WTC11 (cell line): Measurements from ENCODE around the gene CLBA1. TPM values are rescaled to one million over a fixed set of nuclear protein-coding genes. Genes with fewer than 3 reads are reported as not detected.

ENCODE experiments used
- CREB1 ChIP-seq: sonication (generic); formaldehyde crosslinking; IDR thresholded peaks from 2 replicates; pipeline ENCODE4 v1.8.0; 2023; ENCODE audit warnings: mild to moderate bottlenecking, missing genetic modification reagents
- FOXP1 ChIP-seq: sonication (generic); formaldehyde crosslinking; IDR thresholded peaks from 2 replicates; pipeline ENCODE4 v1.8.0; 2022; ENCODE audit warnings: missing genetic modification reagents, mild to moderate bottlenecking, moderate library complexity, borderline replicate concordance
- GABPB1 ChIP-seq: sonication (generic); formaldehyde crosslinking; IDR thresholded peaks from 2 replicates; pipeline ENCODE4 v1.8.1; 2023; ENCODE audit warnings: mild to moderate bottlenecking, missing genetic modification reagents
- GTF2I ChIP-seq: fragments of 250-450 bp; sonication (Bioruptor Pico); conservative IDR thresholded peaks from 2 replicates; pipeline ENCODE4 v1.4.0; 2021; ENCODE audit warnings: mild to moderate bottlenecking
- HMGA2 ChIP-seq: fragments of 250-450 bp; sonication (Bioruptor Pico); IDR thresholded peaks from 2 replicates; pipeline ENCODE4 v1.4.0; 2021; ENCODE audit warnings: mild to moderate bottlenecking, moderate library complexity
- MXD4 ChIP-seq: fragments of 250-450 bp; sonication (Bioruptor Pico); IDR thresholded peaks from 2 replicates; pipeline ENCODE4 v1.8.0; 2021; ENCODE audit warnings: mild to moderate bottlenecking, moderate library complexity, borderline replicate concordance
- NR2C2 ChIP-seq: sonication (generic); formaldehyde crosslinking; IDR thresholded peaks from 2 replicates; pipeline ENCODE4 v1.8.0; 2022; ENCODE audit warnings: mild to moderate bottlenecking, missing genetic modification reagents
- RORB ChIP-seq: fragments of 250-450 bp; sonication (Bioruptor Pico); IDR thresholded peaks from 2 replicates; pipeline ENCODE4 v1.9.0; 2021; ENCODE audit warnings: mild to moderate bottlenecking
- SOX15 ChIP-seq: fragments of 250-450 bp; sonication (Bioruptor Pico); IDR thresholded peaks from 2 replicates; pipeline ENCODE4 v1.9.0; 2021; ENCODE audit warnings: mild to moderate bottlenecking
- TEAD1 ChIP-seq: sonication (generic); formaldehyde crosslinking; IDR thresholded peaks from 2 replicates; pipeline ENCODE4 v1.8.0; 2022; ENCODE audit warnings: mild to moderate bottlenecking, missing genetic modification reagents
- TEAD4 ChIP-seq: sonication (generic); formaldehyde crosslinking; IDR thresholded peaks from 2 replicates; pipeline ENCODE4 v1.8.0; 2022; ENCODE audit warnings: mild to moderate bottlenecking, missing genetic modification reagents
- ZBTB43 ChIP-seq: sonication (generic); formaldehyde crosslinking; IDR thresholded peaks from 2 replicates; pipeline ENCODE4 v1.8.1; 2023; ENCODE audit warnings: mild to moderate bottlenecking, missing genetic modification reagents
- ZNF138 ChIP-seq: sonication (generic); formaldehyde crosslinking; conservative IDR thresholded peaks from 2 replicates; pipeline ENCODE4 v1.8.1; 2022; ENCODE audit warnings: mild to moderate bottlenecking, moderate library complexity, missing genetic modification reagents
- ZNF219 ChIP-seq: sonication (generic); formaldehyde crosslinking; IDR thresholded peaks from 2 replicates; pipeline ENCODE4 v1.8.0; 2023; ENCODE audit warnings: missing genetic modification reagents, mild to moderate bottlenecking, borderline replicate concordance
- ZNF263 ChIP-seq: sonication (generic); formaldehyde crosslinking; IDR thresholded peaks from 2 replicates; pipeline ENCODE4 v1.8.1; 2022; ENCODE audit warnings: low read depth, mild to moderate bottlenecking, moderate library complexity, missing genetic modification reagents
- ZNF317 ChIP-seq: sonication (generic); formaldehyde crosslinking; IDR thresholded peaks from 2 replicates; pipeline ENCODE4 v1.8.1; 2023; ENCODE audit warnings: low read depth, mild to moderate bottlenecking, moderate library complexity, missing genetic modification reagents, borderline replicate concordance
- ZNF396 ChIP-seq: fragments of 250-450 bp; sonication (Bioruptor Pico); IDR thresholded peaks from 2 replicates; pipeline ENCODE4 v1.8.0; 2021; ENCODE audit warnings: mild to moderate bottlenecking, moderate library complexity, borderline replicate concordance
- ZNF423 ChIP-seq: fragments of 250-450 bp; sonication (Bioruptor Pico); IDR thresholded peaks from 2 replicates; pipeline ENCODE4 v2.1.2; 2022; ENCODE audit warnings: mild to moderate bottlenecking, moderate library complexity
- ZNF425 ChIP-seq: fragments of 250-450 bp; sonication (Bioruptor Pico); conservative IDR thresholded peaks from 2 replicates; pipeline ENCODE4 v1.9.0; 2021; ENCODE audit warnings: mild to moderate bottlenecking
- ZNF671 ChIP-seq: fragments of 250-450 bp; sonication (Bioruptor Pico); IDR thresholded peaks from 2 replicates; pipeline ENCODE4 v1.8.0; 2021; ENCODE audit warnings: mild to moderate bottlenecking
- total RNA-seq: library from RNA; stranded (reverse); gene quantifications from 3 replicates; pipeline ENCODE4 v1.2.3, GENCODE V29; 2021
- TF ChIP-seq, protein P1 (sequence below): sonication (generic); formaldehyde crosslinking; IDR thresholded peaks from 2 replicates; pipeline ENCODE4 v1.8.1; 2022; ENCODE audit warnings: missing genetic modification reagents, borderline replicate concordance
- TF ChIP-seq, protein P2 (sequence below): sonication (generic); formaldehyde crosslinking; IDR thresholded peaks from 2 replicates; pipeline ENCODE4 v1.8.0; 2022; ENCODE audit warnings: missing genetic modification reagents
- TF ChIP-seq, protein P3 (sequence below): sonication (generic); formaldehyde crosslinking; IDR thresholded peaks from 2 replicates; pipeline ENCODE4 v1.8.1; 2022; ENCODE audit warnings: mild to moderate bottlenecking, moderate library complexity, missing genetic modification reagents
- TF ChIP-seq, protein P4 (sequence below): sonication (generic); formaldehyde crosslinking; IDR thresholded peaks from 2 replicates; pipeline ENCODE4 v1.8.0; 2023; ENCODE audit warnings: missing genetic modification reagents
- TF ChIP-seq, protein P5 (sequence below): sonication (generic); formaldehyde crosslinking; conservative IDR thresholded peaks from 2 replicates; pipeline ENCODE4 v1.8.1; 2023; ENCODE audit warnings: mild to moderate bottlenecking, low read depth, missing genetic modification reagents, moderate library complexity

The CLBA1 gene
- total RNA-seq, 1 experiment from 2014 or later: 3.8 TPM

DNA sequence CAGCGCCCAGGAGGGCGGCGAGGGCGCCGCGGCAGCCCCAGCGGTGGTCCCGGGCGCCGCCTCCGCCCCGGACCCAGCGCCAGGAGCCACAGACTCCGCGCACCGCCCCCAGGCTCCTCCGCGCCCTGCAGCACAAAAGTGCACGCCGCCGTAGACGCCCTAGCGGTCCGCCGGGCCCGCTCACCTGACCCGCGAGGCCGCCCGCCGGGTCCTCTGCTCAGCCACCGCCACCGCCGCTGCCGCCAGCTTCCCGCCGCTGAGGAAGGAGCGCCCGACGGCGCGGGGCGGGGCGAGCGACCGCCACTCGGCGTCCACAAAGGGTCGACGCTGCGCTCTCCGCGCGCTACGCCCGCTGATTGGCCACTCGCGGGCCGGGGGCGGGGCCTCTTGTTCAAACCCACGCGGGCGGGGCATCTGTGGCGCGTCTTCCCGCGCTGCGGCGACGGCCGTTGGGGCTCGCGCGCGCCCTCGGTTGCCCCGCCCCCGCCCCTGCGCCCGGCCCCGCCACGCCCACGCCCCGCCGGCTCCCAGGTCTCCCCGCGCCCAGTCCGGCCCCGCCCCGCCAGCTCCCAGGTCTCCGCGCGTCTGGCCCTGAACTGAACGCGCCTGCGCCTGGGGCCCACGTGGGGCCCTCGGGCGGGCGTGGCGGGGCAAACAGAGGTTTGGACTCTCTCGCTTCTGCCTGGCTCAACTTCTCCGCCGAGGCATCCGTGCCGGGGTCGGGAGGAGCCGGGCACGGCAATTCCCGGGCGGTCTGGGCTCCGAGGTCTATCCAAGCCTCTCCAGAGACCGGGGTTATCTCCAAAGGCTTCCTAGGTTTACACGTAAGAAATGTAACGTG is 35.4 kb downstream of the CLBA1 start, which contains the start of gene CDCA4 (continued):
- TF ChIP-seq ZNF425 (CRISPR knock-in tag): no peak
- TF ChIP-seq ZNF263 (CRISPR knock-in tag): no peak
- no peak for TF ChIP-seq ZNF219 (CRISPR knock-in tag)
- no peak for TF ChIP-seq MXD4
- TF ChIP-seq ZNF138: no peak
- TF ChIP-seq, protein P1, sequence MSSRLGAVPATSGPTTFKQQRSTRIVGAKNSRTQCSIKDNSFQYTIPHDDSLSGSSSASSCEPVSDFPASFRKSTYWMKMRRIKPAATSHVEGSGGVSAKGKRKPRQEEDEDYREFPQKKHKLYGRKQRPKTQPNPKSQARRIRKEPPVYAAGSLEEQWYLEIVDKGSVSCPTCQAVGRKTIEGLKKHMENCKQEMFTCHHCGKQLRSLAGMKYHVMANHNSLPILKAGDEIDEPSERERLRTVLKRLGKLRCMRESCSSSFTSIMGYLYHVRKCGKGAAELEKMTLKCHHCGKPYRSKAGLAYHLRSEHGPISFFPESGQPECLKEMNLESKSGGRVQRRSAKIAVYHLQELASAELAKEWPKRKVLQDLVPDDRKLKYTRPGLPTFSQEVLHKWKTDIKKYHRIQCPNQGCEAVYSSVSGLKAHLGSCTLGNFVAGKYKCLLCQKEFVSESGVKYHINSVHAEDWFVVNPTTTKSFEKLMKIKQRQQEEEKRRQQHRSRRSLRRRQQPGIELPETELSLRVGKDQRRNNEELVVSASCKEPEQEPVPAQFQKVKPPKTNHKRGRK (CRISPR knock-in tag): no peak
- TF ChIP-seq GTF2I (CRISPR knock-in tag): no peak
- TF ChIP-seq, protein P2, sequence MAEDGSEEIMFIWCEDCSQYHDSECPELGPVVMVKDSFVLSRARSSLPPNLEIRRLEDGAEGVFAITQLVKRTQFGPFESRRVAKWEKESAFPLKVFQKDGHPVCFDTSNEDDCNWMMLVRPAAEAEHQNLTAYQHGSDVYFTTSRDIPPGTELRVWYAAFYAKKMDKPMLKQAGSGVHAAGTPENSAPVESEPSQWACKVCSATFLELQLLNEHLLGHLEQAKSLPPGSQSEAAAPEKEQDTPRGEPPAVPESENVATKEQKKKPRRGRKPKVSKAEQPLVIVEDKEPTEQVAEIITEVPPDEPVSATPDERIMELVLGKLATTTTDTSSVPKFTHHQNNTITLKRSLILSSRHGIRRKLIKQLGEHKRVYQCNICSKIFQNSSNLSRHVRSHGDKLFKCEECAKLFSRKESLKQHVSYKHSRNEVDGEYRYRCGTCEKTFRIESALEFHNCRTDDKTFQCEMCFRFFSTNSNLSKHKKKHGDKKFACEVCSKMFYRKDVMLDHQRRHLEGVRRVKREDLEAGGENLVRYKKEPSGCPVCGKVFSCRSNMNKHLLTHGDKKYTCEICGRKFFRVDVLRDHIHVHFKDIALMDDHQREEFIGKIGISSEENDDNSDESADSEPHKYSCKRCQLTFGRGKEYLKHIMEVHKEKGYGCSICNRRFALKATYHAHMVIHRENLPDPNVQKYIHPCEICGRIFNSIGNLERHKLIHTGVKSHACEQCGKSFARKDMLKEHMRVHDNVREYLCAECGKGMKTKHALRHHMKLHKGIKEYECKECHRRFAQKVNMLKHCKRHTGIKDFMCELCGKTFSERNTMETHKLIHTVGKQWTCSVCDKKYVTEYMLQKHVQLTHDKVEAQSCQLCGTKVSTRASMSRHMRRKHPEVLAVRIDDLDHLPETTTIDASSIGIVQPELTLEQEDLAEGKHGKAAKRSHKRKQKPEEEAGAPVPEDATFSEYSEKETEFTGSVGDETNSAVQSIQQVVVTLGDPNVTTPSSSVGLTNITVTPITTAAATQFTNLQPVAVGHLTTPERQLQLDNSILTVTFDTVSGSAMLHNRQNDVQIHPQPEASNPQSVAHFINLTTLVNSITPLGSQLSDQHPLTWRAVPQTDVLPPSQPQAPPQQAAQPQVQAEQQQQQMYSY: no peak
- TF ChIP-seq, protein P3, sequence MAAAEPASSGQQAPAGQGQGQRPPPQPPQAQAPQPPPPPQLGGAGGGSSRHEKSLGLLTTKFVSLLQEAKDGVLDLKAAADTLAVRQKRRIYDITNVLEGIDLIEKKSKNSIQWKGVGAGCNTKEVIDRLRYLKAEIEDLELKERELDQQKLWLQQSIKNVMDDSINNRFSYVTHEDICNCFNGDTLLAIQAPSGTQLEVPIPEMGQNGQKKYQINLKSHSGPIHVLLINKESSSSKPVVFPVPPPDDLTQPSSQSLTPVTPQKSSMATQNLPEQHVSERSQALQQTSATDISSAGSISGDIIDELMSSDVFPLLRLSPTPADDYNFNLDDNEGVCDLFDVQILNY (CRISPR knock-in tag): peak; percentile 98
- TF ChIP-seq CREB1 (CRISPR knock-in tag): no peak
- TF ChIP-seq ZNF423 (CRISPR knock-in tag): no peak
- TF ChIP-seq, protein P4, sequence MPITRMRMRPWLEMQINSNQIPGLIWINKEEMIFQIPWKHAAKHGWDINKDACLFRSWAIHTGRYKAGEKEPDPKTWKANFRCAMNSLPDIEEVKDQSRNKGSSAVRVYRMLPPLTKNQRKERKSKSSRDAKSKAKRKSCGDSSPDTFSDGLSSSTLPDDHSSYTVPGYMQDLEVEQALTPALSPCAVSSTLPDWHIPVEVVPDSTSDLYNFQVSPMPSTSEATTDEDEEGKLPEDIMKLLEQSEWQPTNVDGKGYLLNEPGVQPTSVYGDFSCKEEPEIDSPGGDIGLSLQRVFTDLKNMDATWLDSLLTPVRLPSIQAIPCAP (CRISPR knock-in tag): no peak
- no peak for TF ChIP-seq TEAD4 (CRISPR knock-in tag)
- no peak for TF ChIP-seq HMGA2
- TF ChIP-seq, protein P5, sequence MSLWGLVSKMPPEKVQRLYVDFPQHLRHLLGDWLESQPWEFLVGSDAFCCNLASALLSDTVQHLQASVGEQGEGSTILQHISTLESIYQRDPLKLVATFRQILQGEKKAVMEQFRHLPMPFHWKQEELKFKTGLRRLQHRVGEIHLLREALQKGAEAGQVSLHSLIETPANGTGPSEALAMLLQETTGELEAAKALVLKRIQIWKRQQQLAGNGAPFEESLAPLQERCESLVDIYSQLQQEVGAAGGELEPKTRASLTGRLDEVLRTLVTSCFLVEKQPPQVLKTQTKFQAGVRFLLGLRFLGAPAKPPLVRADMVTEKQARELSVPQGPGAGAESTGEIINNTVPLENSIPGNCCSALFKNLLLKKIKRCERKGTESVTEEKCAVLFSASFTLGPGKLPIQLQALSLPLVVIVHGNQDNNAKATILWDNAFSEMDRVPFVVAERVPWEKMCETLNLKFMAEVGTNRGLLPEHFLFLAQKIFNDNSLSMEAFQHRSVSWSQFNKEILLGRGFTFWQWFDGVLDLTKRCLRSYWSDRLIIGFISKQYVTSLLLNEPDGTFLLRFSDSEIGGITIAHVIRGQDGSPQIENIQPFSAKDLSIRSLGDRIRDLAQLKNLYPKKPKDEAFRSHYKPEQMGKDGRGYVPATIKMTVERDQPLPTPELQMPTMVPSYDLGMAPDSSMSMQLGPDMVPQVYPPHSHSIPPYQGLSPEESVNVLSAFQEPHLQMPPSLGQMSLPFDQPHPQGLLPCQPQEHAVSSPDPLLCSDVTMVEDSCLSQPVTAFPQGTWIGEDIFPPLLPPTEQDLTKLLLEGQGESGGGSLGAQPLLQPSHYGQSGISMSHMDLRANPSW: no peak
- TF ChIP-seq NR2C2 (CRISPR knock-in tag): no peak
- no peak for TF ChIP-seq ZBTB43 (CRISPR knock-in tag)
- TF ChIP-seq ZNF317 (CRISPR knock-in tag): no peak
- no peak for TF ChIP-seq ZNF396
- no peak for TF ChIP-seq SOX15 (CRISPR knock-in tag)
- 0 out of 2 replicates have a peak, but pooled peaks have one; percentile 51 for TF ChIP-seq GABPB1 (CRISPR knock-in tag)
- no peak for TF ChIP-seq ZNF671 (CRISPR knock-in tag)
- no peak for TF ChIP-seq FOXP1 (CRISPR knock-in tag)
- peak; percentile 60; the same call in 1 of the 2 replicates for TF ChIP-seq TEAD1 (CRISPR knock-in tag)
- no peak for TF ChIP-seq RORB
- TF ChIP-seq, all 79 proteins: peak for 18
